Measurements from ENCODE around the gene IL1RAPL2.

IL1RAPL2 gene

GRCh38 chrX:105461016-105461415 lies 895.0 kb downstream of the IL1RAPL2 start:
- no peak for DNase-seq (ENCODE audit: low read depth in 3 of 3)

GRCh38 chrX:105462186-105462585 lies 896.2 kb downstream of the IL1RAPL2 start:
- DNase-seq (ENCODE audit: low read depth in 3 of 3): no peak

- DNase-seq (ENCODE audit: low read depth in 3 of 3): no peak
Measured at GRCh38 chrX:105463473-105463872, 897.5 kb downstream of the IL1RAPL2 start.

DNA sequence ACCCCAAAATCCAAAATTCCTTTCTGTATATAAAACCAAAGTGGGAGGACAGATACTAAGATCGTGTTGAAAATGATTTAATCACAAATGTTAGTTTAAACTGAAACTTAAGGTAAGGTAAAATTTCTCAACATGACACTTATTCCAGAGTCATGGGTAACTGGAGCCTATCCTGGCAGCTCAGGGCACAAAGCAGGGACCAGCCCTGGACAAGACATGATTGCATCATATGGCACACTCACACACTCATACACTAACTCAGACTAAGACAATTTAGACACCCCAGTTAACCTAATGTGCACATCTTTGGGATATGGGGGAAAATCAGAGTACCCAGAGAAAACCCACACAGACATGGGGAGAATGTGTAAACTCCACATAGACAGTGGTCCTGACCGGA lies 898.6 kb downstream of the IL1RAPL2 start:
- no peak for DNase-seq (ENCODE audit: low read depth in 3 of 3)

GRCh38 chrX:105468741-105469140 lies 902.7 kb downstream of the IL1RAPL2 start:
- no peak for DNase-seq (ENCODE audit: low read depth in 3 of 3)

- DNase-seq (ENCODE audit: low read depth in 3 of 3): no peak
Measured at GRCh38 chrX:105471597-105471996, 905.6 kb downstream of the IL1RAPL2 start.

DNA sequence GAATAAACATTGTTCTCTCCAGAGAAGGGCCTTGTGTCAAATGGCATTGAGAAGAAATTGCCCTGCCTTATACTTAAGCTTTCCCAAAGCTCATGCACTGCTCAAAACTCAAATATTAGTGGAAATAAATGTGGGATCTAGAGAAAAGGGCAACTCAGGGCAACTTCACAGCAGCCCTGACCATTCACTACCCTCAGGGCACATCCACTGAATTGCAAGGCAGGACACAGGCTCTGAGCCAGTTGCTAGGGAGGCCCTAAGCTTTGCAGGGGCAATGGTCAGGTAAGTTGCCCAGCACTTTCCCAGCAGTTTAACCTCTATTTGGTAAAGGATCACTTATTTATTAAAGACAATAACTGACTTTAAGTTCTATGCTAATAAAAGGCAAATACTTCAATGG lies 909.8 kb downstream of the IL1RAPL2 start:
- DNase-seq (ENCODE audit: low read depth in 3 of 3): no peak

DNA sequence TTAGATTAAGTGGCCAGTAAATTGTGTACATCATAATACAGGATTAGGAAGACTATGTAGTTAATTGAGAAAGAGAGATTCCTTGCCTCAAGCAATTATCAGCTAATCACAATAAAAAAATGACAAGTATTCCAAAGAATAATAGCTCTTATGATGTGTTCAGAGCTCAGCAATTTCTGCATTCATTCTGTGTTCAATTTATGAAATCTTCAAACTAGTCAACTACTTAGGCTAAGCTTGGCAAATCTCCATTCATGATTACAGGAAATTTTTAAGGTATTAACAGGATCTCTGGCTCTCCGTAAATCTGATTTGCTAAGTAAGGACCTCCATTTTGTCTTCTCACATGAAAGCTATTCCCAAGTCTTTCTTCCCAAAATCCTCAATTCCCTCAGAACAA lies 911.4 kb downstream of the IL1RAPL2 start:
- DNase-seq (ENCODE audit: low read depth in 3 of 3): no peak

DNA sequence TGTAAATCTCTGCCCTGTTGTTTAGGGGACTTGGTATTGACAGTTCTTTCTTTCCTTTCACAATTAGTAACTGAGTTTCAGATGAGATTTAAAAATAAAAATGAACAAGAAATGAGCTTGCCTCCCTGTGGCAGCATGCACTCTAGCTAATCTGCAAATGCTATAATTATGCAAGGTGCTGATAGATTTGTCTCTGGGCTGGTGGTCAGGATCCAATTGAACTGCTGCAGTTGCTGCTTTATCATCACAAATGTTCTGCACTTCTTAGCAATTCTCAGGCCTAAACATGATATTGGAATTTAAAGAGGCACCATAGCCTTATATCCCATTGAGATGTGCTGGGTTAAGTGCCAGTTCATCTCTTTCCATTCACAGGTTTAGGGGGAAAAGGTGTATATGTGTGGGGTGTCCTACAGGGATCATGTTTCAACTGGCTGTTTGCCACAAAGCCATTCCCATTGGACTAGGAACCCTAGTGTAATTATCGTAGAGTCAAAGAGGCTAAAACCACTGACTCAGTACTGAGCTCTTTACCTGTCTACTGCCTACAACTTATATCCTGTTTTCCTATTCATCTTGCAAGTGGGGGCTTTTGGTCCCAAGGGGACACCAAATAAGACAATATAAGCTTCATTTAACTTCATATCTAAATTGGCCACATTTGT lies 914.8 kb downstream of the IL1RAPL2 start:
- no peak for DNase-seq (ENCODE audit: low read depth in 3 of 3)

DNA sequence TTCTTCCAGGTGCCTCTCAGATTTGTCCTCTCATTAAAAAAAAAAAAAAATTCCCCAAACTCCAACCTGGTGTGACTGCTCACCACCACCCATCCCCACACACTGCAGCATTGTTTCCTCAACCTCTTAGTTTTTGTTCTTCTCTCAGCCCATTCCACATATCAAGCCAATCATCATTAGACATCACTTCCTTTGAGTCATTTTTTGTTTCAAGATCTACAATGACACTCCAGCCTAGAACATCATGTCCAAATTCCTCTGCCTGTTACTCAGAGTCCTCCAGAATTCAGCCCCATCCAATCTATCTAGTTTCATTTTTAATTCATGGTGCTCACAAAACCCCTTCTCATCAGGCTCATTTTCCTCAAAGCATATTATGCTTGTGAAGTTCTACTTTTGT lies 917.0 kb downstream of the IL1RAPL2 start:
- DNase-seq (ENCODE audit: low read depth in 3 of 3): no peak

- no peak for DNase-seq (ENCODE audit: low read depth in 3 of 3)
Measured at GRCh38 chrX:105488716-105489115, 922.7 kb downstream of the IL1RAPL2 start.

DNA sequence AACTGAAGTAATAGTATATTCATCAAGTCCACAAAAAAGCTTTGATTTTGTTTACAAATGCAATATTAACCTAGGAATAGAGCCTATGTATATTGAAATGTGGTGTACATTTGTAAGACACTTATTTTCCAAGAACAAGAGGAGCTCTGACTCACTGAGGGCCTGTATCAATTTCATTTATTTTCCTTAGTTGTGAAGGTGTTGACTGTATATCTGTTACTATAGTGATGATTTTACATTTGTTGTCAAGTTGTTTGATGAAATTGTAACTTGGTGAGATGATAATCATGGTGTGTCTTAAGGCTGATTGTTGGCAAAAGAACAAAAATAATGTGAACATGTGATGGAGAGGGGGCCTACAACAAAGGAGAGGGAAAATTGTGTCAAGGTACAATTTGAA lies 929.4 kb downstream of the IL1RAPL2 start:
- DNase-seq (ENCODE audit: low read depth in 3 of 3): no peak

DNA sequence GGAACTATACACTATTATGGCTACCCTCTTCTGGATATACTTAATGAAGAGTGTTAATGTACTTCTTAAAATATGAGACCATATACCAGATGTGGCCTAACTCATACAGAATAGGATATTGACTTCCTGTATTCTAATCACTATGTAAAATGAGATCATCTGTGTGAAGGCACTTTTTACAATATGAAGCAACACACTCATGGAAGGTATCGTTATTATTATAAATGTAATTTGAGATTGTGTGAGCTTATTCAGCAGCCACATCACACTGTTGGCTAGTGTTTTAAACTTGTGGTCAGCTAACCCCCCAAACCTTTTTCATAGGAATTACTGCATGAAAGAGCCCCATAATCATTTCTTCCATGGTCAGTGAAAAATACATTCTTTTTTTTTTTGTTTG lies 936.3 kb downstream of the IL1RAPL2 start:
- no peak for DNase-seq (ENCODE audit: low read depth in 3 of 3)

- DNase-seq (ENCODE audit: low read depth in 3 of 3): no peak
Measured at GRCh38 chrX:105515561-105515960, 949.6 kb downstream of the IL1RAPL2 start.

DNA sequence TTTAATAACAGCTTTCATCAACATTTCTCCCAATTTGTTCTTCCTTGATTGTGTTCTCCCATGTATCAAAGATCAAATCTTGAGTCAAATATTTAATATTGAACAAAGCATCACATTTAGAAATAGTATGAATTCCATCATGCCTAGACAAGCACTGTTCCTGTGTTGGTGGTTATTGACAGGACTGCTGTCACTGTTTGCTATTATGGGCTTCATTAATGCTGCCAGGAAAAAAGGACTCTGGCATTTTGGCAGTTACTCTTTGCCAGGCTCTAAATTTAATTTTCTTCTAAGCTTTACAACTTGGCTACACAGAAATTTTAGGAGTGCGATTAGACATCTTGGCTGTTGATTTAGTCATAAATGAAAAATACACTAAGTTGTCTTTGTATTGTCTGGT lies 960.4 kb downstream of the IL1RAPL2 start:
- no peak for DNase-seq (ENCODE audit: low read depth in 3 of 3)

DNA sequence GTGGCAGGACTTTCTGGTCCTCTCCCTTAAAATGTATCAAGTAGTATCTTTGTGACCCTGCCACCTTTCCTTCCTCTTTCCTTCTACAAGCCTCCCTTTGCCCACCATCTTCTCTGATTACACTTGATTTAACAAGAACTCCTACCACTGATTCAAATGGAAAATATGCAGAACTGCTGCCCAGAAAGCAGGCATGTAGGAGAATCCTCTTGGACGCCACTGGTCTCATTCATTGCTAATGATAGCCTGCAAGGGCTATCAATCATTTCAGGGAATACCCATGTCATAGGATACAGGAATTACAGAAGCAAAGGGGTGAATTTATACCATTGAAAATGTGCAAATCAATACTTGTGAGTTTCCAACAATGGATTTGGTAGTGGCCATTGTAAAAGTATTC lies 961.8 kb downstream of the IL1RAPL2 start:
- DNase-seq (ENCODE audit: low read depth in 3 of 3): no peak

GRCh38 chrX:105533951-105534350 lies 968.0 kb downstream of the IL1RAPL2 start:
- no peak for DNase-seq (ENCODE audit: low read depth in 3 of 3)

DNA sequence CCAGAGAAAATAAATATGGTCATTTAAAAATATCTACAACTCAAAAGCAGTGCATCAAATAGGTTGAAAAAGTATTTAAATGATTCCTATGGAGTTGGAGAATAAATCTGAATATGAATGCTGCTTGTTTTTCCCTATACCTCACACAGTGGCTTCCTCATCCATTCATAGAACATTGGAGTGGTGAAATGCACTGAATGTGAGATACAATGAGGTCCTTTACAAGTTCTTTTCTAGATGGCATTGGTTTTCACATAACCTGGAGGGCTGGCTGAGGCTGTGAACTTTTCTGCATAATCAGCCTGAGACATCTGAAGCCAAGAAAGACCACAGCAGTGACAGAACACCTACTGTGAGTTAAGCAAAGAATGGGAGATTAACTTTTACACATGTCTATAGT lies 977.3 kb downstream of the IL1RAPL2 start:
- no peak for DNase-seq (ENCODE audit: low read depth in 3 of 3)

- DNase-seq (ENCODE audit: low read depth in 3 of 3): no peak
Measured at GRCh38 chrX:105550043-105550663, 984.2 kb downstream of the IL1RAPL2 start.

DNA sequence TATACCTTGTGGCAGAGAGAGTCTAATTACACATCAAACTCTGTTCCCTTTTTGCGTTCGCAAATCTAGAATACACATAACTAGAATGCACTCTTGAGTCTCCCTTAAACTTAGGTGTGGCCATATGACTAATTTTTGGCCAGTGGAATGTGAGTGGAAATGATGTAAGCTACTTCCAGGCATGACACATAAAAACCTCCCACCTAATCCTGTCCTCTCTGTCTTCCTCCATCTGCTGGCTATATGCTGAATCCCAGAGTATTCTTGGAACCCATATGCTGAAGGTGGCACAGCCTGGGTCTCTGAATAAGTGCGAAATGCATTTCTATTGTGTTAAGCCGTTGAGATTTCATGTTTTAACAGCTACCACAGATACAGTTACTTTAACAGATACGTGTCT lies 986.4 kb downstream of the IL1RAPL2 start:
- no peak for DNase-seq (ENCODE audit: low read depth in 3 of 3)

- no peak for DNase-seq (ENCODE audit: low read depth in 3 of 3)
Measured at GRCh38 chrX:105553118-105553517, 987.1 kb downstream of the IL1RAPL2 start.

GRCh38 chrX:105564501-105564900 lies 998.5 kb downstream of the IL1RAPL2 start:
- no peak for DNase-seq (ENCODE audit: low read depth in 3 of 3)

GRCh38 chrX:105565856-105566255 lies 999.9 kb downstream of the IL1RAPL2 start:
- DNase-seq (ENCODE audit: low read depth in 3 of 3): no peak

- no peak for DNase-seq (ENCODE audit: low read depth in 3 of 3)
Measured at GRCh38 chrX:105567082-105567481, 1001.1 kb downstream of the IL1RAPL2 start.
